PC-9 (cell line): Measurements from ENCODE around the gene ZNF175.

Experiments used
- EZH2 ChIP-seq: fragments of 200-600 bp; sonication (generic); IDR thresholded peaks from 2 replicates; pipeline ENCODE4 v1.8.0; 2017; ENCODE audit warnings: antibody characterized with exemption, low read depth
- TF ChIP-seq, protein P1 (sequence below): fragments of 200-600 bp; sonication (generic); conservative IDR thresholded peaks from 2 replicates; pipeline ENCODE4 v1.6.1; 2017; ENCODE audit warnings: mixed run types, antibody characterized with exemption, mild to moderate bottlenecking, moderate library complexity

GRCh38 chr19:51615991-51616390 lies 44.9 kb downstream of the ZNF175 start:
- TF ChIP-seq EZH2, result no peak
- TF ChIP-seq, protein P1, sequence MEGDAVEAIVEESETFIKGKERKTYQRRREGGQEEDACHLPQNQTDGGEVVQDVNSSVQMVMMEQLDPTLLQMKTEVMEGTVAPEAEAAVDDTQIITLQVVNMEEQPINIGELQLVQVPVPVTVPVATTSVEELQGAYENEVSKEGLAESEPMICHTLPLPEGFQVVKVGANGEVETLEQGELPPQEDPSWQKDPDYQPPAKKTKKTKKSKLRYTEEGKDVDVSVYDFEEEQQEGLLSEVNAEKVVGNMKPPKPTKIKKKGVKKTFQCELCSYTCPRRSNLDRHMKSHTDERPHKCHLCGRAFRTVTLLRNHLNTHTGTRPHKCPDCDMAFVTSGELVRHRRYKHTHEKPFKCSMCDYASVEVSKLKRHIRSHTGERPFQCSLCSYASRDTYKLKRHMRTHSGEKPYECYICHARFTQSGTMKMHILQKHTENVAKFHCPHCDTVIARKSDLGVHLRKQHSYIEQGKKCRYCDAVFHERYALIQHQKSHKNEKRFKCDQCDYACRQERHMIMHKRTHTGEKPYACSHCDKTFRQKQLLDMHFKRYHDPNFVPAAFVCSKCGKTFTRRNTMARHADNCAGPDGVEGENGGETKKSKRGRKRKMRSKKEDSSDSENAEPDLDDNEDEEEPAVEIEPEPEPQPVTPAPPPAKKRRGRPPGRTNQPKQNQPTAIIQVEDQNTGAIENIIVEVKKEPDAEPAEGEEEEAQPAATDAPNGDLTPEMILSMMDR, result no peak
